Ammon's horn (tissue), 1 donor: ENCODE results near the gene LRRC37A3.
"Not testable (repeated sequence)": the region's sequence is repeated elsewhere in the genome, so short reads cannot be mapped to it uniquely, and the experiment has no call there.

Source experiments
- DNase-seq: peaks from one replicate; pipeline ENCODE4 v3.0.0-alpha.2; 2016; ENCODE audit warnings: low spot score

Gene LRRC37A3

DNA sequence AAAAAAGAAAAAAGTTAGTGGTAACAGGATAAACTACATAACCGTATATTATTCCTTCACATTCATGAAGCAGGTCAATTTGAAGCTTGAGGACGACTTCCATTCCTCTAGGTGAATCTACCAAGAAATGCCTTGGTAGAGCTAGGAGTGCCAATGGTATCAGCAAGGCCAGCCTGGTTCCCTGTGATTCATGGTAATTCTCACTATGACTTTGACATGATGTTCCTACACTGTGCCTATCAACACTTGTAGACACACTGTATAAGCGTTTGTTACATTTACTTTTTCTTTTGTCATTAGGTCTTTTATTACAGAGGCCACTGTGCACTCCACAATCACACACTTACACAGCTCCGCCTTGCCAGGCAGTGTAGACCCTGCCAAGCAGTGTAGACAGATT lies 7.2 kb upstream of the LRRC37A3 start:
- DNase-seq, result not testable (repeated sequence)

- not testable (repeated sequence) for DNase-seq
Measured at GRCh38 chr17:64925244-64925643, 6.0 kb upstream of the LRRC37A3 start.

DNA sequence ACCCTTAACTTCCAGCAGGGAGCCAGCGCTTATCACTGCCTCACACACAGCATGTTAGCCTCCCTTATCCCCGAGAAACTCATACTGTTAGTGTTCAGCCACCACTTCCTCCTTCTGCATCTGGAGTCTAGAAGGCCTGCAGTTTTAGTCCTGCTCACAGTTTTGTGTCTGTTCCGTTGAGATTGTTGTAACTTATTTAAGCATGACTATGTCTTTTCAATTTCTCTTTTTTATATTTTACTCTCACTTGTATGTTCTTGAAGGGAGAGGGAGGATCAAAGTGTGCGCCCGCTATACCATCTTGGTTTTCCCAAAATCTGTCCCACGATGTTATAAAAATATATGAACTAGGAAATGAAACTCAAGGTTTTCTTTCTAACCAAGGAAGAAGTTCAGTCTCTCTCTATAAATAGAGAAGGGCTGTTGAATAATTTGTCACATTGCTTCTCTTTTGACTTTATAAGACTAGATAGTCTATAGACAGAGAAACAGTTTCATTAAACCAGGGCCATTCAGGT lies 3.8 kb upstream of the LRRC37A3 start:
- DNase-seq, result peak; percentile 16

- peak; percentile 6 for DNase-seq
Measured at GRCh38 chr17:64920419-64921172, 1.3 kb upstream of the LRRC37A3 start.

- DNase-seq, result peak; percentile 32
Measured at GRCh38 chr17:64920026-64920418, 744 bp upstream of the LRRC37A3 start.

DNA sequence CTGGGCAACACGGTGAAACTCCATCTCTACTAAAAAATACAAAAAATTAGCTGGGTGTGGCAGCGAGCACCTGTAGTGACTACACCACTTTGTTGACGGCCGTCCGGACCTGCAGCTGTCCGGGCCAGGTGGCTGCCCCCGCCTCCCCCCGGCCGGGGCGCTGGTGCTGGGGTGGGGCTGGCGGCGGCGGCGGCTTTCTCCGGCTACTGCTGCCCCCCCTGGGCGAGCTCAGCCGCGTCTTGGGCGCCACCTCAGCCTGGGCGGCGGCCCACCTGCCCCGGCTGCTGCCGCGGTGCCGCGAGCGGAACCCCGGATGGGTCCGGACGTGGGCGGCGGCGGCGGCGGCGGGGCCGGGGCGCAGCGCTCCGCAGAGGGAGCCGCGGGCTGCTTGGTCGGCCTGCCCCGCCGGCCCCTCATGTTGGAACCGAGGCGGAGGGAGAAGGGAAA lies 413 bp downstream of the LRRC37A3 start:
- DNase-seq, result peak; percentile 21

GRCh38 chr17:64917540-64917939 lies 1.7 kb downstream of the LRRC37A3 start:
- DNase-seq, result not testable (repeated sequence)

GRCh38 chr17:64915244-64915643 lies 4.0 kb downstream of the LRRC37A3 start:
- DNase-seq, result not testable (repeated sequence)

DNA sequence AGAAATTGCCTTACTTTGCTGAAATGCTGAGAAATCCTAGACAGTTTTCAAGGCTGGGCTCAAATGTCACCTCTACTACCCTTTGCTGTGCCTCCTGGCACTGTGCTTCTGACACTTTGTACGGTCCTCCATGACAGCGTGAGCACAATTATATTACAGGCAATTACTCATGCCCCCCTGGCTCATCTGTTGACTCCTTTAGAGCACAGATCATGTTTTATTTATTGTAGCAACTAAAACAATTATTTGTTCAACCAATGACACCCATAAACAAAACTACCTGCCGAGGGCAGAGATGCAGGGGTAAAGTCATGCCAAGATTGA lies 9.1 kb downstream of the LRRC37A3 start:
- DNase-seq, result not testable (repeated sequence)

- DNase-seq, result not testable (repeated sequence)
Measured at GRCh38 chr17:64909511-64910190, 9.6 kb downstream of the LRRC37A3 start.

DNA sequence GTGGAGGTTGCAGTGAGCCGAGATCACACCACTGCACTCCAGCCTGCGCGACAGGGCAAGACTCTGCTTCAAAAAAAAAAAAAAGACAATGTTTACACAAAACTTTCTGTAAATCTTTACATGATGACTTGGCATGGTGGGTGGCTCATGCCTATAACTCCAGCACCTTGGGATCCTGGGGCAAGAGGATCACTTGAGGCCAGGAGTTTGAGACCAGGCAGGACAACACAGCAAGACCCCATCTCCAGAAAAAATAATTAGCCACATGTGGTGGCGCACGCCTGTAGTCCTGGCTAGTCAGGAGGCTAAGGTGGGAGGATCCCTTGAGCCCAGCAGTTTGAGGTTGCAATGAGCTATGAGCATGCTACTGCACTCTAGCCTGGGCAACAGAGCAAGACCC lies 15.2 kb downstream of the LRRC37A3 start:
- not testable (repeated sequence) for DNase-seq

GRCh38 chr17:64897136-64897535 lies 22.1 kb downstream of the LRRC37A3 start:
- peak; percentile 1 for DNase-seq

- not testable (repeated sequence) for DNase-seq
Measured at GRCh38 chr17:64874210-64874609, 45.1 kb downstream of the LRRC37A3 start.

- DNase-seq, result peak; percentile 49
Measured at GRCh38 chr17:64847504-64848466, 71.5 kb downstream of the LRRC37A3 start.

DNA sequence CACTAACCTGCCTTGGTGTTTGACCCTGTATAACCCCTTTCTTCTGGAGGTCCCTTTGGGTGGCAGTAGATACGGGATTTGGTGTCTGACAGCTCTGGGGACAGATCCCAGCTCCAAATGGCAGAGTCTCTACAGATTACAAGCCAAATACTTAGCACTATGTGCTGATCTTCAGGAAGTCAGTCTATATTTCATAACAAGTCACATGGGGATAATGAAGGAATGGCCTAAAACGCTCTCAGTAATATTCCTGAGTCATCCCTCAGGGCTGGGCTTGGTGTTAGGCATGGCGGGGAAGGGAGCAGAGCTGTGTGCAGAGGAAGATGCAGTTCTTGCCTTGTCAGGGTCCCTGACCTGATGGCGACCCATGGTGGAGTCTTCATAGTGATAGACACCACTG lies 72.4 kb downstream of the LRRC37A3 start:
- DNase-seq, result not testable (repeated sequence)

DNA sequence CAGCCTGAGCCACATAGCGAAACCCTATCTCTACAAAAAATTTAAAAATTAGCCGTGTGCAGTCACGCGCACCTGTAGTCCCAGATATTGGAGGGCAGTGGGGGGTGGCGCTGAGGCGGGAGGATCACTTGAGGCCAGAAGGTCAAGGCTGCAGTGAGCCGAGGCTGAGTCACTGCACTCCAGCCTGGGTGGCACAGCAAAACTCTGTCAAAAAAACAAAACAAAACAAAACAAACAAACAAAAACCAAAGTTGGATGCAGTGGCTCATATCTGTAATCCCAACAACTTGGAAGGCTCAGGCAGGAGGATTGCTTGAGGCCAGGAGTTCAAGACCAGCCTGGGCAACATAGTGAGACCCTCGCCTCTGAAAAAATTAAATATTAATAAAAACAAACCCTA lies 75.4 kb downstream of the LRRC37A3 start:
- not testable (repeated sequence) for DNase-seq

- DNase-seq, result not testable (repeated sequence)
Measured at GRCh38 chr17:64842900-64843299, 76.4 kb downstream of the LRRC37A3 start.

- not testable (repeated sequence) for DNase-seq
Measured at GRCh38 chr17:64840960-64841359, 78.3 kb downstream of the LRRC37A3 start.

- not testable (repeated sequence) for DNase-seq
Measured at GRCh38 chr17:64838513-64838912, 80.8 kb downstream of the LRRC37A3 start.

GRCh38 chr17:64837018-64837761 lies 82.1 kb downstream of the LRRC37A3 start:
- DNase-seq, result peak; percentile 90

DNA sequence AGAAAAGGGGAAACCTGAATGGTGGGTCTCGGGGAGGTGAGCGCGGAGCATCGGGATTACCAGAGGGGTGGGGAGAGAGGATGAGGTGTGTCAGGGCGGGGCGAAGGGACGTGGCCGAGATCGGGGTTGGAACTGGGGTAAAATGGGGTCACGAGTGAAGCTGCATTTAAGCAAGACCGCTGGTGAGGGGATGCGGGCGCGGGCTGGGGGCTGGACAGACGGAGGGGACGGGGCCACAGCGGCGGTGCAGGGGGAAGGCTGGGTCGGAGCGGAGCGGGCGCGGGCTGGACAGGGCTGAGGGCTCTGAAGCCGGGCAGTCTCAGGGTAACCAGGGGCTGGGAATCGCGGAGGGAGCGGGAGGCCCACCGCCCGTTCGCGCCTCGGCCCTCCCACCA lies 82.7 kb downstream of the LRRC37A3 start:
- DNase-seq, result peak; percentile 5
